ENCODE results near the gene UVRAG.

DNA sequence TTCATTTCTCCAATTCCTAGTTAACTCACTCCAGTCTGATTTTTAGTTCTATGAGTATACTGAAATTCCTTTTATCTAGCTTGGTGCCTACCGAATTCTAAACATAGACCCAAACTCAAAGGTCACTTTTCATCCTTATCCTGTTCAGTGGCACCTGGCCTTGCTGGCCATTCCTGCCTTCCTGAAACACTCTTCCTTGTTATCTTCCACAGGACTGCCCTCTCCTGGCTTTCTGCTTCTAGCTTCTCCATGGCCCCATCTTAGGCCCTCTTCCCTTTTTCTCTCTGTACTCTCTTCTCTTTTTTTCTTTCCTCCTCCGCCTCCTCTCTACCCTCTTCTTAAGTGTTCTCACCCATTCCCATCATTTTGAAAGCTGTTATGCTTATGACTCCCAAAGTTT is 304.0 kb downstream of the UVRAG start:
- no peak for TF ChIP-seq CTCF (IDR thresholded peaks at IDR 0.05; ENCODE audit: insufficient read depth, low read length, poor library complexity, severe bottlenecking)
- no peak for TF ChIP-seq EZH2phosphoT487 (conservative IDR thresholded peaks at IDR 0.05; ENCODE audit: low read length)
